HG02571 (cell line): ENCODE data around the gene MAFB.

Experiments
- ATAC-seq: cut with Tn5 transposase; IDR thresholded peaks from one replicate; pipeline ENCODE4 v1.9.1; 2021; ENCODE audit warnings: mild to moderate bottlenecking, moderate library complexity; ENCODE audit not compliant: unreplicated experiment

MAFB gene

GRCh38 chr20:40635971-40636370 is 53.1 kb downstream of the MAFB start:
- no peak for ATAC-seq
